Limb (tissue), 2 donors: ENCODE results near the gene TMEM132D.
A peak's percentile ranks its signal among the peaks of the same experiment; 100 is the strongest.
"Not testable (repeated sequence)": the region's sequence is repeated elsewhere in the genome, so short reads cannot be mapped to it uniquely, and the experiment has no call there.

Experiments used
- DNase-seq, 2 donors: peaks; one replicate each; pipeline ENCODE4 v3.0.0-alpha.2; 2016; ENCODE audit errors: extremely low spot score in 2 of 2

Gene TMEM132D

DNA sequence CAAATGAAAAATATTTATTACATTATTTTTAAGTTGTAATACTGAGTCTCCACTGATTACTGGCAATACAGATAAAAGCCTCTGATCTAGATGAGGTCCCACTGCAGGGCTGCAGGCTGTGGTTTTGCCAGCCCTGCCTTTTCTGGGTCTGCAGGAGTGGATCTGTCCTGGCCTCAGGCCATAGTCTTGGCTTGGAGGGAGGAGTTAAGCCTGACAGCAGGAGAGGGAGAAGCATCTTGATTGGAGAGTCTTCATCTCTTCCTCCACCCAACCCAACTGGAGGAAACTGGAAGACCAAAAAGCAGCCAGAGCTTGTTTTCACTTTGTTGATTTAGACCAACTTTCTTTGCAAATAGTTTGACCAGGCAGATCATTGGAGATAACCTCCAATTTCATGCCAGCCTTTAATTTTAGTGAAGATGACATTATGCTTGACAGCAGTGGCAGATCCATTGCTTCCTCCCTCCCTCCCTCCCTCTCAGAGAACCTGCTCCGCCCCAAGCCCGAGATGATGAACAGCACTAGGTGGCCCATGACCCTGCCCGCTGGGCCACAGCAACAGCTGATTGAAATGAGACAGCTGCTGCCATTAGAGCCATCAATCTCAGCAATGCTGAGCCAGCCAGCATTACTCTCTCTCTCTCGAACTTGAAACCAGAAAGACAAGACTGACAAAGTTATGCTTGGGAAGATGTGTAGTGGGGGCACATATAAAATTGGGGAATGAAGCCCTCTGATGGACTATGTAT is 828.2 kb downstream of the TMEM132D start:
- peak; percentile 21 to 46 for DNase-seq

- peak in 1 of 2 donors; percentile 2 for DNase-seq
Observed at GRCh38 chr12:129074379-129074778, 829.4 kb downstream of the TMEM132D start.

- no peak for DNase-seq
Observed at GRCh38 chr12:129073157-129073915, 830.5 kb downstream of the TMEM132D start.

GRCh38 chr12:129071362-129071761 is 832.5 kb downstream of the TMEM132D start:
- DNase-seq = no peak

- DNase-seq = no peak
Observed at GRCh38 chr12:129069886-129070285, 833.9 kb downstream of the TMEM132D start.

- no peak for DNase-seq
Observed at GRCh38 chr12:129068684-129069083, 835.1 kb downstream of the TMEM132D start.

DNA sequence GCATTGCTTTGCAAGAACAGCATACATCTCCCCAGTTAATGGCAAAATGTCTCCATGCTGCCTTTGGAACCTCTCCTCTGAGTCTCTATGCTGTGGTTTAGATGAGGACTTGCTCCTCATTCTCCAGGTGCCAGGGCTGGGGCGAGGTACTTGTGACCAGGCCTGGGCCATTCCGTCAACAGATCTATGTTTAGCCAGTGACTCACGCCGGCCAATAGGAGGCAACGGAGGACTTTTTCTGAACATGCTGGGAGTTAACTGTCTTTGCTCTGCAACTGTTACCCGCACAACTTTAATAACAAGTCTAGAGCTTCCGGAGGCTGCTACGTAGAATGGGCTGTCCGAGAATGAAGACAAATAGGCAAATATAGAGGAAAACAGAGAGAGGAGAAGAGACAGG is 836.3 kb downstream of the TMEM132D start:
- DNase-seq = no peak

DNA sequence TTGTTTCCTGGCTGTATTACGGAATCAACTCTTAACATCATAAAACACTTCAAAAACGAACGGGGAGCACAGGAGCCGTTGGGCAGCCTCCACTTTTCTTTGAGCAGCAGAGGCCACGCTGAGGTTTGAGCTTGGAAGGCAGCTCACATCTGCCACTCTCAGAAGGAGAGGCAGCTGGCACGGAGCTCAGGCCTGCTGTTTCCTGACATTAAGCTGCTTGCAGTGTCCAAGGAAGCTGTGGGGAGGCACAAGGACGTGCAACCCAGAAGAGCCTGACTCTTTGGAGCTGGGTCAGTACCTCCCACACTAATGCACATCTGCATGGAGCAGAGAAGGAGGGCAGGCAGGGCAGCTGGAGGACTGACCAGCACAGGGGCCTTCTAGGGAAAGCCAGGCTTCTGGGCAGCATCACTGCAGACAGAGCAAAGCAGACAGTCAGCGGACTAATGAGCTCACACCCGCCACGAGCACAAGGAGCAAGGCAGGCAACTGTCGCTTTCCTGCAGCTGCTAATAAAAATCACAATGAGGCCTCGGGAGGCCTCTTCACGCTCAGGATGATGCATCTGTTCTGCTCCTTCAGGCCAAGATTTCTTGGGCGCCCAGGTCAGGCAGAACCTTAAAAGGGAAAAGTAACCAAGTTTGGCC is 839.5 kb downstream of the TMEM132D start:
- DNase-seq = peak; percentile 30 to 63

DNA sequence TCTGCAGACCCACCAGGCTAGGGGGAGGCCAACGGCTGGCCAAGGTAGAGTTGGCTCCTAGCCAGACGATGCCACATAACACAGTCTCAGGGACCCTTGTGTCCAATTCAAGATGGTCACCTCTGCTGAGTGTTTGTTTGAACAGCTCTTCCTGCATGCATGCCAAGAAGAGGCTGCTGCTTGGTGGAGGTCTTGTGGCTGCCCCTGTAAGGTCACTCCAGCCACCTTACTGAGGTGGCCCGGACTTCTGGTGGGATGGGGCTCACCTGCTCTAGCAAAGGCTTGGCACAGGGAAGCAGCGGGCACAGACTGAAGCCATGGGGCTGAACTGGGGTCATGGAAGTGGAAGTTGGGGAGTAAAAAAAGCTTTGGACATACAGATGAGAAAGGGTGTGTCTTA is 840.2 kb downstream of the TMEM132D start:
- no peak for DNase-seq

- no peak for DNase-seq
Observed at GRCh38 chr12:129053232-129053631, 850.6 kb downstream of the TMEM132D start.

- DNase-seq = no peak
Observed at GRCh38 chr12:129052373-129052772, 851.5 kb downstream of the TMEM132D start.

DNA sequence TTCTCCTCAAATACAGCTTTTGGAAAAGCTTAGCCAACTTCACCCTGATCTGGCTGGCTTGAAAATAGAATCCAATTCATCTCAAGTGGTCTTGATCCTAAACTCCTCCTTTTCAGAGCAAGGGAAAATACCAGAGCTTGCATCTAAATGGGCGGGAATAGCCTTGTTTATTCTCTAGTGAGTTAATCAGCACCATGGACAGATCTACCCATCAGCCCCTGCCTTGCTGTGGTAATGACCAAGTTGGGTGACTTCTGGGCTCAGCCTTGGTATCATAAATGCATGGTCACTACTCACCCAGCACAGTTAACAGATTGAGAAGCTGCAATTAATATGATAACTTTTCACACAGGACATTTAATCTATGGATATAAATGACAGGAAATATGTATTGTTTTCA is 853.9 kb downstream of the TMEM132D start:
- DNase-seq = peak in 1 of 2 donors; percentile 38

GRCh38 chr12:129043334-129043733 is 860.5 kb downstream of the TMEM132D start:
- DNase-seq = not testable (repeated sequence)

DNA sequence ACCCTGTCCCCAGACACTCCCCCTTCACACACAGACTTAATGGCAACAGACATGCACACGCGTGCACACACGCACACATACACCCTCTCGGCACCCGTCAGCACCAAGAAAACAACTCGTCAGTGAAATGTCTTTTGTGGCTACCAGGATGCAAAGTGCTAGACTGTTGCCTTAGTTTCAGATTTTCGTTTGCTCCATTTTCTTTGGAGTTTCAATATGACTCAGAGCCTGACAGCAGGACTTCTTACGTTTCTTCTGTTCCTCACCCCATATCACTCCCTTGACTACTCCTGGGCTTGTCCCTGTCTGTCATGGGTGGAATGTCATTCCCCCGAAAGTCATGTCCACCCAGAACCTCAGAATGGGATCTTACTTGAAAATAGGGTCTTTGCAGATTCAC is 867.7 kb downstream of the TMEM132D start:
- no peak for DNase-seq

GRCh38 chr12:129034558-129035289 is 869.1 kb downstream of the TMEM132D start:
- DNase-seq = no peak

GRCh38 chr12:129028844-129029243 is 875.0 kb downstream of the TMEM132D start:
- no peak for DNase-seq

DNA sequence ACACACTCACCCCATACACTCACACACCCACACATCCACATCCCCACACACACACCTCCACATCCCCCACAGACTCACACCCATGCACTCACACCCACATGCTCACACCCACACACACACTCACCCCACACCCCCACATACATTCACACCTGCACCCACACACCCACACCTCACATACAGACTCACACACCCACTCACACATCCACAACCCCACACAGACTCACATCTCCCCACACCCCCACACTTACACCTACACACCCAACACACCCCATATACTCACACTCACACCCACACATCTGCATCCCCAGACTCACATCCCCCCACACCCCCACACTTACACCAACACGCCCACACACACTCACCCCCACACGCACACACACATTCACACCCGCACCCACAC is 878.8 kb downstream of the TMEM132D start:
- DNase-seq = no peak
